Cardiac septum (tissue), 1 donor: ENCODE measurements around the gene KEAP1. TPM values are rescaled to one million over a fixed set of nuclear protein-coding genes. Genes with fewer than 3 reads are reported as not detected.
"Not testable (repeated sequence)": the region's sequence is repeated elsewhere in the genome, so short reads cannot be mapped to it uniquely, and the experiment has no call there.

Experiments
- DNase-seq: peaks from one replicate; pipeline ENCODE4 v3.0.0-alpha.2; 2020; ENCODE audit warnings: low spot score
- intact Hi-C: fragments of 100-400 bp; cut with DNase I; formaldehyde crosslinking; loops from one replicate; pipeline ENCODE4 v1.14.0; 2022
- total RNA-seq: library from RNA; stranded (reverse); fragmentation: NEBNext Ultra II Directional; extraction: Animal tissue kit (Norgen Biotek cat#: 25700); gene quantifications from one replicate; pipeline ENCODE4 v1.2.1, GENCODE V29; 2021
- donor health status: DM: no; HTN: no; CAD: no.

KEAP1 gene
- total RNA-seq, 1 donor from 2014 or later, result 66.7 TPM

DNA sequence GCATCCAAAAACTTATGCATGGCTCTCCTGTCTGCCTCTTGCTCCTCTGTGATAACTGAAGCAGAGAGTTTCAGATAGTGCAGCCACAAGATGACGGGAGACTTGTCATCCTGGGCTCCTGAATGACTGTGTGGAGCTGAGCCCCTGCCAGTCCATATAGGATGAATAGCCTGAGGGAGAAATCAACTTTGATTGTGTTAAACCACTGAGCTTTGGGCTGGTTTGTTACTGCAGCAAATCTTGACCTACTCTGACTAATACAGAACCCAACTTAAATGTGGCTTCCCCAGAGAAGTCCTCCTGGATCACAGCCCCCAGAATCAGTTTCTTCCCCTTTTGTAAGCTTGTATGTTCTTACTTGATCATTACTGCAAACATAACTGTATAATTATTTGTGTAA is 29.3 kb upstream of the KEAP1 start:
- intact Hi-C loops, result no loop called here
- no peak for DNase-seq

- intact Hi-C loops, DNase-seq: not testable (repeated sequence)
Observed at GRCh38 chr19:10526887-10527286, 23.7 kb upstream of the KEAP1 start.

- DNase-seq, result no peak
- intact Hi-C loops, result no loop called here
Observed at GRCh38 chr19:10525636-10526035, 22.5 kb upstream of the KEAP1 start.

- intact Hi-C loops, result no loop called here
- no peak for DNase-seq
Observed at GRCh38 chr19:10523135-10523636, 20.0 kb upstream of the KEAP1 start.

DNA sequence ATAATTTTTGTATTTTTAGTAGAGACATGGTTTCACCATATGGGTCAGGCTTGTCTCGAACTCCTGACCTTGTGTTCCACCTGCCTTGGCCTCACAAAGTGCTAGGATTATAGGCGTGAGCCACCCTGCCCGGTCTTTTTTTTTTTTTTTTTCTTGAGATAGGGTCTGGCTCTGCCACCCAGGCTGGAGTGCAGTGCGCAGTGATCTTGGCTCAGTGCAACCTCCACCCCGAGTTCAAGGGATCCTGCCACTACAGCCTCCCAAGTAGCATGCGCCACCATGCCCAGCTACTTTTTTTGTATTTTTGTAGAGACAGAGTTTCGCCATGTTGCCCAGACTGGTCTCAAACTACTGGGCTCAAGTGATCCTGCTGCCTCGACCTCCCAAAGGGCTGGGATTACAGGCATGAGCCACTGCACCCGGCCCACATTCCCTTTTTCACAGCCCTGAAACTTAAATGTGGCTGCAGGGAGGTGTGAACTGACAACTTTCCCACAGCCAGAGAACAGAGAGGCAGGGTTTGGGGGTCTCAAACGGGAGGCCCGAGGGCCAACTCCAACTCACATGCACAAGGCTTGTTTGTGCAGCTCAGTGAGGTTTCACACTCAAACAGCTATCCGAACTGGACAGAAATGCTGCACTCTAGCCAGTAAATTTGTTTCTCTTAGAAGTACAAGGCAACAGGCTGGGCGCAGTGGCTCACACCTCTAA is 18.5 kb upstream of the KEAP1 start:
- intact Hi-C loops, result no loop called here
- no peak for DNase-seq

- intact Hi-C loops, result no loop called here
- no peak for DNase-seq
Observed at GRCh38 chr19:10520652-10521318, 17.6 kb upstream of the KEAP1 start.

GRCh38 chr19:10519421-10519820 is 16.3 kb upstream of the KEAP1 start:
- intact Hi-C loops, result no loop called here
- DNase-seq, result no peak

- no peak for DNase-seq
- intact Hi-C loops, result no loop called here
Observed at GRCh38 chr19:10518444-10519361, 15.5 kb upstream of the KEAP1 start.

DNA sequence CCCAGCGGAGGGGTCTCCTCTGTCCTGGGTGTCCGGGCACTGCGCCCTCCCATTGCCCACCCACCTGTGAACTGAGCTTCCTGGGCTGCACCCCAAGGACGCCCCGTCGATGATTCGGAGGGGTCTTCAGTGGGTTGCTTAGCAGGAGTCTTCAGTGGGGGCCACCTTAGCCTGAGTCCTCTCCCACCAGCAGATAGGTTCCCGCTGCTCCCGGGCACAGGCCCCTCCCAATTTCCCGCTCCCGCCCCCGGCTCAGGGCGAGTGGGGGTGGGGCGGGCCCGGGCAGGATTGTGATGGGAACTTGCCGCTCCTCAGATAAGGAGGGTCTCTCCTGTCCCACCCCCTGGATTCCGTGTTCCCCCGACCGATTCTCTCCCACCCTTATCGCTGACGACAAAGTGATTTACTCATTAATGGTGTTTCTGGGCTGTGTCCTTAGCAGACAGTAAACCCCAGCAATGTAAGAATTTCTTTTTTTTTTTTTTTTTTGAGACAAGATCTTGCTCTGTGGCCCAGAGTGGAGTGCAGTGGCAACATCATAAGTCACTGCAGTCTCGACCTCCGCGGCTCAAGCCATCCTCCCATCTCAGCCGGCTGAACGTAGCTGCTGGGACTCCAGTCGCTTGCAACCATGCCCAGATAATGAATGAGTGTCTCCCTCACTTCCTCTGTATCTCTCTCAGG is 14.7 kb upstream of the KEAP1 start:
- intact Hi-C loops, result no loop called here
- DNase-seq, result no peak

DNA sequence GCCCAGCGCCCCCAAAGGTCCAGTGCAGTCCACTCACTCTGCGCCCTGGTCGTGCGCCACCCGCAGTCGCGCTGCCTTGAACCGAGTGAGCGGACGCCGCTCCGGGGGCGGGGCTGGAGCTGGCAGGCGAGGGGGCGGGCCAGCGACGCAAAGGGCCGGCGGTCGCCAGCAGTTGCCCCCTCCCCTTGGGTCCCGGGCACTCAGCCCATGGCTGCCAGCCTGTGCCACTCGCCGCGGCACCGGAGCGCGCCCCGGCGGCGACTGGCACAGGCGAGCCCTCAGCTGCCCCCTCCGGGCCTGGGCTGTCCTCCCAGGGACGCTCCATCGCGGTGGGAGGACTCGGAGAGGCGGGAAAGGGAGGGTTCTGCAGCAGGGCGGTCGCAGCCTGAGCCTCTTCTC is 14.2 kb upstream of the KEAP1 start, which contains the start of gene S1PR5:
TSS of gene S1PR5 (minus strand) at position 87 of the 399 bp plus-strand sequence. CDS start 2,436 bp downstream, outside the sequence.
- intact Hi-C loops, result no loop called here
- DNase-seq, result no peak

GRCh38 chr19:10516671-10517286 is 13.6 kb upstream of the KEAP1 start:
- DNase-seq, result no peak
- intact Hi-C loops, result no loop called here

DNA sequence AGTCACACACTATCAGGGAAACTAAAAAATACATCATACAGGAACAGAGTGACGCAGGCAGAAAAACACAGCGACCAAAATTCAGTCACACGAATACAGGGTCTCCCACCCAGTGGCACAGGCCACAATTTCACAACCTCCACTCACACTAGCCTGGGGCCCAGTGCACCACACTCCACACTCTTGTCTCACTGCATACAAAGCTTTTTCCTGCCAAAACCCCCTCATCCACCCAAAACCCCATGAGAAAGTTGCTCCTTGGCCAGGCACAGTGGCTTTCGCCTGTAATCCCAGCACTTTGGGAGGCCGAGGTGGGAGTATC is 12.9 kb upstream of the KEAP1 start:
- DNase-seq, result no peak
- intact Hi-C loops, result no loop called here

- DNase-seq, result no peak
- intact Hi-C loops, result no loop called here
Observed at GRCh38 chr19:10514211-10515145, 11.3 kb upstream of the KEAP1 start.

- DNase-seq, result no peak
- intact Hi-C loops, result no loop called here
Observed at GRCh38 chr19:10513223-10513622, 10.1 kb upstream of the KEAP1 start.

DNA sequence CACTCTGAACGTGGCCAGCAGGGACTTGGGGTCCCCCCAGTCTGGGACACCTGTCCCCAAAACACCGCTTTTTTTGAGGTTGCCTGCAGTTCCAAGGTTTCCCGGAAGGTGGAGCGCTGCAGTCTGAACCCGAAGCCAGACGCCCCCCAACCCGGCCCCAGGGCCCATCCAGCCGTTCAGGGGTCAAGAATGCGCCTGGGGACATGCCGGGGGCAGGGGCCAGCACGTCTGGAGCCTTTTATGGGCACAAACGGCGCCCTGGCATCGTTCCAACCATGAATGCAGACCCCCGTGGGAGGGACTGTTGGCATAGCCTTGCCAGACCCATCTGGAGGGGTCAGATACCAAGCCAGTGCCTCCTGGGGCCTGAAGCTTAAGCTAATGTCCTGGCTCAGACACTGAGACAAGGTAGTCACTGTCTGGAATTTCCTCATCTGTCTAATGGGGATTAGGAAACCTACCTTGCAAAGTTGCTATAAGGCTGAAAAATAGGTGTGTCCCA is 7.2 kb upstream of the KEAP1 start:
- intact Hi-C loops, result no loop called here
- DNase-seq, result no peak

GRCh38 chr19:10508707-10509106 is 5.6 kb upstream of the KEAP1 start:
- intact Hi-C loops, result loop anchor here (10.0 kb wide), 1 partner anchor 136 kb away; no protein-coding TSS in a partner anchor
- no peak for DNase-seq

- intact Hi-C loops, result loop anchor here (10.0 kb wide), 1 partner anchor 137 kb away; no protein-coding TSS in a partner anchor
- no peak for DNase-seq
Observed at GRCh38 chr19:10508036-10508435, 4.9 kb upstream of the KEAP1 start.
